GM23248 (cell line): Measurements from ENCODE around the gene CEP63. TPM values are rescaled to one million over a fixed set of nuclear protein-coding genes. Genes with fewer than 3 reads are reported as not detected.

ENCODE experiments used
- DNase-seq: peaks from one replicate; pipeline ENCODE4 v3.0.0-alpha.2; 2015
- H2AFZ ChIP-seq: fragments of 200-600 bp; sonication (generic); 2 replicates; pipeline ENCODE4 v1.6.1; 2016; ENCODE audit warnings: antibody characterized with exemption
- H3F3A ChIP-seq: fragments of 200-600 bp; sonication (generic); 2 replicates; pipeline ENCODE4 v1.6.1; 2016; ENCODE audit warnings: mild to moderate bottlenecking, antibody characterized with exemption, mixed run types; ENCODE audit not compliant: insufficient read depth
- H3K27ac ChIP-seq: fragments of 200-600 bp; sonication (generic); 2 replicates; pipeline ENCODE4 v1.5.1; 2016; ENCODE audit warnings: mild to moderate bottlenecking
- H3K27me3 ChIP-seq: fragments of 200-600 bp; sonication (generic); replicated peaks from 2 replicates; pipeline ENCODE4 v1.6.1; 2016; ENCODE audit warnings: mild to moderate bottlenecking; ENCODE audit not compliant: insufficient read depth
- H3K36me3 ChIP-seq: fragments of 200-600 bp; sonication (generic); 2 replicates; pipeline ENCODE4 v1.6.1; 2016; ENCODE audit warnings: low read depth, mild to moderate bottlenecking
- H3K4me1 ChIP-seq: fragments of 200-600 bp; sonication (generic); 2 replicates; pipeline ENCODE4 v1.6.1; 2016; ENCODE audit warnings: mild to moderate bottlenecking; ENCODE audit not compliant: insufficient read depth
- H3K4me2 ChIP-seq: fragments of 200-600 bp; sonication (generic); one replicate; pipeline ENCODE4 v1.6.1; 2016; ENCODE audit warnings: mild to moderate bottlenecking; ENCODE audit not compliant: unreplicated experiment
- H3K4me3 ChIP-seq: fragments of 200-600 bp; sonication (generic); 2 replicates; pipeline ENCODE4 v1.5.1; 2016; ENCODE audit warnings: mild to moderate bottlenecking
- H3K79me2 ChIP-seq: fragments of 200-600 bp; sonication (generic); 2 replicates; pipeline ENCODE4 v1.6.1; 2016; ENCODE audit warnings: mild to moderate bottlenecking; ENCODE audit not compliant: insufficient read depth
- H3K9ac ChIP-seq: fragments of 200-600 bp; sonication (generic); 2 replicates; pipeline ENCODE4 v1.6.1; 2016; ENCODE audit warnings: mild to moderate bottlenecking
- H3K9me2 ChIP-seq: fragments of 200-600 bp; sonication (generic); 2 replicates; pipeline ENCODE4 v1.6.1; 2016; ENCODE audit warnings: mixed run types, mild to moderate bottlenecking, moderate library complexity; ENCODE audit not compliant: insufficient read depth
- H3K9me3 ChIP-seq: fragments of 200-600 bp; sonication (generic); one replicate; pipeline ENCODE4 v1.6.1; 2017; ENCODE audit warnings: low read depth
- H4K20me1 ChIP-seq: fragments of 200-600 bp; sonication (generic); 2 replicates; pipeline ENCODE4 v1.6.0; 2016; ENCODE audit not compliant: insufficient read depth
- EZH2 ChIP-seq: fragments of 200-600 bp; sonication (generic); IDR thresholded peaks from 2 replicates; pipeline ENCODE4 v1.6.1; 2018; ENCODE audit warnings: antibody characterized with exemption, mild to moderate bottlenecking; ENCODE audit not compliant: insufficient read depth, poor library complexity, severe bottlenecking
- EZH2phosphoT487 ChIP-seq: fragments of 200-600 bp; sonication (generic); IDR thresholded peaks from 2 replicates; pipeline ENCODE4 v1.6.1; 2018; ENCODE audit warnings: antibody characterized with exemption, moderate library complexity, mild to moderate bottlenecking, low read depth; ENCODE audit not compliant: insufficient read depth
- WGBS, 2 experiments: methylation state at CpG; one replicate each; pipeline ENCODE4 v1.1.6; 2015 to 2017; ENCODE audit warnings: low lambda C conversion rate in 2 of 2, low coverage in 1 of 2; ENCODE audit errors: missing lambda C conversion rate in 2 of 2; 5-methylcytosine and 5-hydroxymethylcytosine counted together
- in situ Hi-C: fragments of 300-500 bp; cut with MboI; formaldehyde crosslinking; loops from 2 replicates; pipeline ENCODE4 v1.15.0; 2020
- polyA plus RNA-seq: library from polyadenylated mRNA; unstranded; fragments of >200 nt; fragmentation: Nextera tagmentation; extraction: Ambion mirVana; gene quantifications from 2 replicates; pipeline ENCODE4 v1.2.1, GENCODE V29; 2016
- total RNA-seq: library from RNA; depleted of rRNA; stranded (reverse); fragments of >200 nt; shearing (Covaris generic); gene quantifications from 2 replicates; pipeline ENCODE4 v1.2.3, GENCODE V29; 2014

Gene CEP63
- total and polyA plus RNA-seq, 2 experiments from 2014 or later = 21.0 to 29.7 TPM

- H4K20me1 ChIP-seq = no peaks in the 10 kb centered on the region
- no peaks in the 10 kb centered on the region for H3K9me3 ChIP-seq
- H3K4me1 ChIP-seq = peaks cover 83% of the 10 kb centered on the region
- H3K9me2 ChIP-seq = no peaks in the 10 kb centered on the region
- H3F3A ChIP-seq = peaks cover 74% of the 10 kb centered on the region
- peak overlapping the region; percentile 32 for H3K27ac ChIP-seq
- TF ChIP-seq EZH2phosphoT487 (no peak), EZH2 (no peak)
- WGBS, 2 experiments = 83 to 88% methylated on average over 3 of the region's 3 CpGs
- in situ Hi-C loops = loop anchor here (25.0 kb wide), 1 partner anchor 543 kb away; no protein-coding TSS in a partner anchor
- peaks cover 58% of the 10 kb centered on the region for H3K79me2 ChIP-seq
- no peak overlapping the region for H3K4me2 ChIP-seq
- H2AFZ ChIP-seq = no peak overlapping the region
- H3K4me3 ChIP-seq = no peak overlapping the region
- H3K27me3 ChIP-seq = no peaks in the 10 kb centered on the region
- H3K36me3 ChIP-seq = peaks cover 22% of the 10 kb centered on the region; the same call in 1 of the 2 replicates
- 0 out of 2 replicates have a peak overlapping the region, but pooled peaks have one; percentile 7 for H3K9ac ChIP-seq
- peak; percentile 54 for DNase-seq
Observed at GRCh38 chr3:134480546-134480945, 5.3 kb upstream of the CEP63 start.

- Histone ChIP-seq H3K36me3 (peaks cover 22% of the 10 kb centered on the region; the same call in 1 of the 2 replicates), H3K27me3 (no peaks in the 10 kb centered on the region), H3K9me2 (no peaks in the 10 kb centered on the region), H3K27ac (peak overlapping the region; percentile 6; the same call in 1 of the 2 replicates), H4K20me1 (no peaks in the 10 kb centered on the region), H3K4me3 (no peak overlapping the region), H3K4me1 (peaks cover 79% of the 10 kb centered on the region), H3K9ac (no peak overlapping the region), H3K9me3 (no peaks in the 10 kb centered on the region), H3K4me2 (no peak overlapping the region), H3F3A (peaks cover 68% of the 10 kb centered on the region), H3K79me2 (peaks cover 58% of the 10 kb centered on the region), H2AFZ (no peak overlapping the region)
- TF ChIP-seq EZH2phosphoT487 (no peak), EZH2 (no peak)
- no peak for DNase-seq
- 92 to 93% methylated on average over 1 of the region's 1 CpG for WGBS, 2 experiments
- in situ Hi-C loops = loop anchor here (25.0 kb wide), 1 partner anchor 544 kb away; no protein-coding TSS in a partner anchor
Observed at GRCh38 chr3:134481166-134481565, 4.7 kb upstream of the CEP63 start.

- no peaks in the 10 kb centered on the region for H3K9me3 ChIP-seq
- peaks cover 22% of the 10 kb centered on the region; the same call in 1 of the 2 replicates for H3K36me3 ChIP-seq
- H3K9ac ChIP-seq = peak overlapping the region; percentile 98
- no peaks in the 10 kb centered on the region for H3K27me3 ChIP-seq
- no peak for DNase-seq
- H3K27ac ChIP-seq = peak overlapping the region; percentile 98
- no peaks in the 10 kb centered on the region for H4K20me1 ChIP-seq
- peak overlapping the region; percentile 98 for H3K4me2 ChIP-seq
- H3K4me3 ChIP-seq = peak overlapping the region; percentile 89
- TF ChIP-seq EZH2 (no peak), EZH2phosphoT487 (no peak)
- H3K79me2 ChIP-seq = peaks cover 71% of the 10 kb centered on the region
- H3K9me2 ChIP-seq = no peaks in the 10 kb centered on the region
- peaks cover 72% of the 10 kb centered on the region for H3K4me1 ChIP-seq
- 92 to 93% methylated on average over 3 of the region's 3 CpGs for WGBS, 2 experiments
- H3F3A ChIP-seq = peaks cover 54% of the 10 kb centered on the region
- H2AFZ ChIP-seq = no peak overlapping the region
- in situ Hi-C loops = loop anchor here (25.0 kb wide), 1 partner anchor 545 kb away; no protein-coding TSS in a partner anchor
Observed at GRCh38 chr3:134482622-134483021, 3.2 kb upstream of the CEP63 start.

GRCh38 chr3:134483195-134483900 is 2.5 kb upstream of the CEP63 start:
- no peaks in the 10 kb centered on the region for H3K9me2 ChIP-seq
- H3K4me3 ChIP-seq = peak overlapping the region; percentile 89
- in situ Hi-C loops = loop anchor here (25.0 kb wide), 1 partner anchor 546 kb away; no protein-coding TSS in a partner anchor
- peak overlapping the region; percentile 98 for H3K9ac ChIP-seq
- no peaks in the 10 kb centered on the region for H3K9me3 ChIP-seq
- no peaks in the 10 kb centered on the region for H4K20me1 ChIP-seq
- peaks cover 46% of the 10 kb centered on the region for H3F3A ChIP-seq
- no peak for TF ChIP-seq EZH2
- TF ChIP-seq EZH2phosphoT487 = no peak
- 0 out of 2 replicates have a peak overlapping the region, but pooled peaks have one; percentile 1 for H2AFZ ChIP-seq
- DNase-seq = peak; percentile 94
- peak overlapping the region; percentile 98 for H3K27ac ChIP-seq
- H3K4me2 ChIP-seq = peak overlapping the region; percentile 98
- H3K36me3 ChIP-seq = peaks cover 20% of the 10 kb centered on the region; the same call in 1 of the 2 replicates
- H3K4me1 ChIP-seq = peaks cover 69% of the 10 kb centered on the region
- WGBS, 2 experiments = 36% methylated on average over 7 of the region's 7 CpGs
- H3K79me2 ChIP-seq = peaks cover 79% of the 10 kb centered on the region
- no peaks in the 10 kb centered on the region for H3K27me3 ChIP-seq
